GM19193 (cell line): Measurements from ENCODE around the gene LAMTOR4.

Experiments used
- POLR2A ChIP-seq: IDR thresholded peaks from 4 replicates; pipeline ENCODE4 v1.6.1; 2011; ENCODE audit not compliant: insufficient read depth, insufficient read length; ENCODE audit errors: extremely low read depth

Gene LAMTOR4

GRCh38 chr7:100132126-100132525 lies 16.6 kb upstream of the LAMTOR4 start:
- no peak for TF ChIP-seq POLR2A

GRCh38 chr7:100132697-100133151 lies 16.0 kb upstream of the LAMTOR4 start:
- TF ChIP-seq POLR2A = no peak

GRCh38 chr7:100137851-100138760 lies 10.6 kb upstream of the LAMTOR4 start:
- no peak for TF ChIP-seq POLR2A

- no peak for TF ChIP-seq POLR2A
Observed at GRCh38 chr7:100141555-100141949, 7.2 kb upstream of the LAMTOR4 start.

- no peak for TF ChIP-seq POLR2A
Observed at GRCh38 chr7:100142461-100142860, 6.3 kb upstream of the LAMTOR4 start.

GRCh38 chr7:100147278-100147677 lies 1.4 kb upstream of the LAMTOR4 start:
- TF ChIP-seq POLR2A = no peak

GRCh38 chr7:100148225-100148558 lies 526 bp upstream of the LAMTOR4 start:
- no peak for TF ChIP-seq POLR2A

GRCh38 chr7:100152404-100152803 lies 3.7 kb downstream of the LAMTOR4 start:
- no peak for TF ChIP-seq POLR2A

- TF ChIP-seq POLR2A = no peak
Observed at GRCh38 chr7:100152937-100153666, 4.4 kb downstream of the LAMTOR4 start.

- no peak for TF ChIP-seq POLR2A
Observed at GRCh38 chr7:100153708-100154535, 5.2 kb downstream of the LAMTOR4 start.

- no peak for TF ChIP-seq POLR2A
Observed at GRCh38 chr7:100154651-100155491, 6.2 kb downstream of the LAMTOR4 start.

GRCh38 chr7:100155553-100156317 lies 7.0 kb downstream of the LAMTOR4 start:
- no peak for TF ChIP-seq POLR2A

- TF ChIP-seq POLR2A = no peak
Observed at GRCh38 chr7:100156331-100157068, 7.8 kb downstream of the LAMTOR4 start.
